HEK293 (cell line): ENCODE data around the gene SLC22A4.

ENCODE experiments used
- EGR2 ChIP-seq: fragments of 450-650 bp; formaldehyde crosslinking; IDR thresholded peaks from 2 replicates; pipeline ENCODE4 v1.5.1; 2016; ENCODE audit warnings: low read depth, missing biosample characterization, missing genetic modification characterization
- GLI4 ChIP-seq: fragments of 450-650 bp; formaldehyde crosslinking; IDR thresholded peaks from 2 replicates; pipeline ENCODE4 v1.5.1; 2016; ENCODE audit warnings: missing biosample characterization, missing genetic modification characterization
- INSM2 ChIP-seq: fragments of 450-650 bp; formaldehyde crosslinking; IDR thresholded peaks from 2 replicates; pipeline ENCODE4 v1.5.1; 2016; ENCODE audit warnings: missing biosample characterization, missing genetic modification characterization
- SP7 ChIP-seq: fragments of 450-650 bp; formaldehyde crosslinking; IDR thresholded peaks from 2 replicates; pipeline ENCODE4 v1.5.1; 2016; ENCODE audit warnings: missing biosample characterization, missing genetic modification characterization
- ZNF112 ChIP-seq: fragments of 450-650 bp; formaldehyde crosslinking; IDR thresholded peaks from 2 replicates; pipeline ENCODE4 v1.5.0; 2017; ENCODE audit warnings: missing biosample characterization, missing genetic modification characterization
- ZNF140 ChIP-seq: fragments of 450-650 bp; formaldehyde crosslinking; IDR thresholded peaks from 2 replicates; pipeline ENCODE4 v1.5.1; 2016; ENCODE audit warnings: missing biosample characterization, missing genetic modification characterization
- ZNF16 ChIP-seq: fragments of 450-650 bp; formaldehyde crosslinking; IDR thresholded peaks from 2 replicates; pipeline ENCODE4 v1.5.1; 2016; ENCODE audit warnings: low read depth, missing biosample characterization, missing genetic modification characterization
- ZNF24 ChIP-seq: fragments of 450-650 bp; formaldehyde crosslinking; IDR thresholded peaks from 2 replicates; pipeline ENCODE4 v1.5.1; 2016; ENCODE audit warnings: missing biosample characterization, missing genetic modification characterization
- ZNF280C ChIP-seq: fragments of 450-650 bp; formaldehyde crosslinking; IDR thresholded peaks from 2 replicates; pipeline ENCODE4 v1.5.1; 2016; ENCODE audit warnings: missing biosample characterization, missing genetic modification characterization
- ZNF394 ChIP-seq: fragments of 450-650 bp; formaldehyde crosslinking; IDR thresholded peaks from 2 replicates; pipeline ENCODE4 v1.5.1; 2016; ENCODE audit warnings: missing biosample characterization, missing genetic modification characterization, mild to moderate bottlenecking, moderate library complexity, borderline replicate concordance
- ZNF433 ChIP-seq: fragments of 450-650 bp; formaldehyde crosslinking; IDR thresholded peaks from 2 replicates; pipeline ENCODE4 v1.5.1; 2016; ENCODE audit warnings: missing biosample characterization, missing genetic modification characterization, low read depth
- ZNF48 ChIP-seq: fragments of 450-650 bp; formaldehyde crosslinking; IDR thresholded peaks from 2 replicates; pipeline ENCODE4 v1.5.1; 2016; ENCODE audit warnings: missing biosample characterization, missing genetic modification characterization
- ZNF488 ChIP-seq: fragments of 450-650 bp; formaldehyde crosslinking; IDR thresholded peaks from 2 replicates; pipeline ENCODE4 v1.5.1; 2016; ENCODE audit warnings: missing biosample characterization, missing genetic modification characterization
- ZNF529 ChIP-seq: fragments of 450-650 bp; formaldehyde crosslinking; IDR thresholded peaks from 2 replicates; pipeline ENCODE4 v1.5.1; 2017; ENCODE audit warnings: missing genetic modification characterization, missing biosample characterization; ENCODE audit not compliant: insufficient replicate concordance
- ZNF623 ChIP-seq: fragments of 450-650 bp; formaldehyde crosslinking; IDR thresholded peaks from 2 replicates; pipeline ENCODE4 v1.5.1; 2016; ENCODE audit warnings: missing biosample characterization, missing genetic modification characterization
- ZNF658 ChIP-seq: fragments of 450-650 bp; formaldehyde crosslinking; IDR thresholded peaks from 2 replicates; pipeline ENCODE4; 2016; ENCODE audit warnings: missing biosample characterization, missing genetic modification characterization
- ZNF660 ChIP-seq: fragments of 450-650 bp; IDR thresholded peaks from 2 replicates; pipeline ENCODE4 v1.5.1; 2018; ENCODE audit warnings: missing biosample characterization, mild to moderate bottlenecking, missing genetic modification characterization
- ZNF670 ChIP-seq: fragments of 450-650 bp; formaldehyde crosslinking; IDR thresholded peaks from 2 replicates; pipeline ENCODE4 v1.5.1; 2016; ENCODE audit warnings: missing biosample characterization, missing genetic modification characterization, low read depth
- ZNF707 ChIP-seq: fragments of 450-650 bp; formaldehyde crosslinking; IDR thresholded peaks from 2 replicates; pipeline ENCODE4 v1.5.1; 2016; ENCODE audit warnings: missing biosample characterization, missing genetic modification characterization
- ZNF837 ChIP-seq: fragments of 450-650 bp; formaldehyde crosslinking; IDR thresholded peaks from 2 replicates; pipeline ENCODE4 v1.5.1; 2016; ENCODE audit warnings: missing biosample characterization, missing genetic modification characterization
- ZNF843 ChIP-seq: fragments of 450-650 bp; formaldehyde crosslinking; IDR thresholded peaks from 2 replicates; pipeline ENCODE4 v1.5.1; 2016; ENCODE audit warnings: missing biosample characterization, missing genetic modification characterization
- TF ChIP-seq, protein P1 (sequence below): fragments of 450-650 bp; formaldehyde crosslinking; IDR thresholded peaks from 2 replicates; pipeline ENCODE4 v1.5.1; 2016; ENCODE audit warnings: missing biosample characterization, missing genetic modification characterization
- TF ChIP-seq, protein P2 (sequence below): fragments of 450-650 bp; formaldehyde crosslinking; conservative IDR thresholded peaks from 2 replicates; pipeline ENCODE4 v1.5.1; 2016; ENCODE audit warnings: low read depth, missing biosample characterization, missing genetic modification characterization
- TF ChIP-seq, protein P3 (sequence below): fragments of 450-650 bp; formaldehyde crosslinking; IDR thresholded peaks from 2 replicates; pipeline ENCODE4 v1.5.1; 2016; ENCODE audit warnings: missing biosample characterization, missing genetic modification characterization

The SLC22A4 gene

DNA sequence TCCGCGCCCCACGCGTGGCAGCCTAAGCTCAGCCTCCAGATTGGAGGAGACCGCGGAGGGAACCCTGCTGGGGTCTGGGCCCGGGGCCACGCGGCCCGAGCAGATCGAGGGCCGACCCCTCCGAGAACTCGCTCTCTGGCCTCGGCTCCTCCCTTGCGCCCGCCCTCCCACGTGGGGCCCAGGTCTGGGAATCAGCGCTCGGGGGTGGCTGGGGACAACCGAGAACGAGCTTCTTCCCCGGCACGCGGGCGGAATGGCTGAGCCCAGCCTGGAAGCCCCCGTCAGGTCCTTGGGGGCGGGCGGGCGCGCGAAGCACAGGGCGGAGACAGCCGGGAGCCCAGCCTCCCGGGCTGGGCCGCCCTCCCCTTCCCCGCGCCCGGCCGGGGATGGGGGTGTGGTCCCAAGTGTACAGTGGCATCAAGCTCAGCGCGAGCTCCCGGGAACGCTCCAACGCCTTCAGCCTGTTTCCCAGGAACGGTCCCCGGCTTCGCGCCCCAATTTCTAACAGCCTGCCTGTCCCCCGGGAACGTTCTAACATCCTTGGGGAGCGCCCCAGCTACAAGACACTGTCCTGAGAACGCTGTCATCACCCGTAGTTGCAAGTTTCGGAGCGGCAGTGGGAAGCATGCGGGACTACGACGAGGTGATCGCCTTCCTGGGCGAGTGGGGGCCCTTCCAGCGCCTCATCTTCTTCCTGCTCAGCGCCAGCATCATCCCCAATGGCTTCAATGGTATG, at the start of gene SLC22A4 (continued):
- TF ChIP-seq ZNF280C (tag by site-specific recombination): no peak
- no peak for TF ChIP-seq GLI4 (tag by site-specific recombination)
- TF ChIP-seq ZNF394 (tag by site-specific recombination): no peak
- TF ChIP-seq, protein P1, sequence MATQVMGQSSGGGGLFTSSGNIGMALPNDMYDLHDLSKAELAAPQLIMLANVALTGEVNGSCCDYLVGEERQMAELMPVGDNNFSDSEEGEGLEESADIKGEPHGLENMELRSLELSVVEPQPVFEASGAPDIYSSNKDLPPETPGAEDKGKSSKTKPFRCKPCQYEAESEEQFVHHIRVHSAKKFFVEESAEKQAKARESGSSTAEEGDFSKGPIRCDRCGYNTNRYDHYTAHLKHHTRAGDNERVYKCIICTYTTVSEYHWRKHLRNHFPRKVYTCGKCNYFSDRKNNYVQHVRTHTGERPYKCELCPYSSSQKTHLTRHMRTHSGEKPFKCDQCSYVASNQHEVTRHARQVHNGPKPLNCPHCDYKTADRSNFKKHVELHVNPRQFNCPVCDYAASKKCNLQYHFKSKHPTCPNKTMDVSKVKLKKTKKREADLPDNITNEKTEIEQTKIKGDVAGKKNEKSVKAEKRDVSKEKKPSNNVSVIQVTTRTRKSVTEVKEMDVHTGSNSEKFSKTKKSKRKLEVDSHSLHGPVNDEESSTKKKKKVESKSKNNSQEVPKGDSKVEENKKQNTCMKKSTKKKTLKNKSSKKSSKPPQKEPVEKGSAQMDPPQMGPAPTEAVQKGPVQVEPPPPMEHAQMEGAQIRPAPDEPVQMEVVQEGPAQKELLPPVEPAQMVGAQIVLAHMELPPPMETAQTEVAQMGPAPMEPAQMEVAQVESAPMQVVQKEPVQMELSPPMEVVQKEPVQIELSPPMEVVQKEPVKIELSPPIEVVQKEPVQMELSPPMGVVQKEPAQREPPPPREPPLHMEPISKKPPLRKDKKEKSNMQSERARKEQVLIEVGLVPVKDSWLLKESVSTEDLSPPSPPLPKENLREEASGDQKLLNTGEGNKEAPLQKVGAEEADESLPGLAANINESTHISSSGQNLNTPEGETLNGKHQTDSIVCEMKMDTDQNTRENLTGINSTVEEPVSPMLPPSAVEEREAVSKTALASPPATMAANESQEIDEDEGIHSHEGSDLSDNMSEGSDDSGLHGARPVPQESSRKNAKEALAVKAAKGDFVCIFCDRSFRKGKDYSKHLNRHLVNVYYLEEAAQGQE (tag by site-specific recombination): no peak
- TF ChIP-seq INSM2 (tag by site-specific recombination): no peak; the same call in 1 of the 2 replicates
- TF ChIP-seq, protein P2, sequence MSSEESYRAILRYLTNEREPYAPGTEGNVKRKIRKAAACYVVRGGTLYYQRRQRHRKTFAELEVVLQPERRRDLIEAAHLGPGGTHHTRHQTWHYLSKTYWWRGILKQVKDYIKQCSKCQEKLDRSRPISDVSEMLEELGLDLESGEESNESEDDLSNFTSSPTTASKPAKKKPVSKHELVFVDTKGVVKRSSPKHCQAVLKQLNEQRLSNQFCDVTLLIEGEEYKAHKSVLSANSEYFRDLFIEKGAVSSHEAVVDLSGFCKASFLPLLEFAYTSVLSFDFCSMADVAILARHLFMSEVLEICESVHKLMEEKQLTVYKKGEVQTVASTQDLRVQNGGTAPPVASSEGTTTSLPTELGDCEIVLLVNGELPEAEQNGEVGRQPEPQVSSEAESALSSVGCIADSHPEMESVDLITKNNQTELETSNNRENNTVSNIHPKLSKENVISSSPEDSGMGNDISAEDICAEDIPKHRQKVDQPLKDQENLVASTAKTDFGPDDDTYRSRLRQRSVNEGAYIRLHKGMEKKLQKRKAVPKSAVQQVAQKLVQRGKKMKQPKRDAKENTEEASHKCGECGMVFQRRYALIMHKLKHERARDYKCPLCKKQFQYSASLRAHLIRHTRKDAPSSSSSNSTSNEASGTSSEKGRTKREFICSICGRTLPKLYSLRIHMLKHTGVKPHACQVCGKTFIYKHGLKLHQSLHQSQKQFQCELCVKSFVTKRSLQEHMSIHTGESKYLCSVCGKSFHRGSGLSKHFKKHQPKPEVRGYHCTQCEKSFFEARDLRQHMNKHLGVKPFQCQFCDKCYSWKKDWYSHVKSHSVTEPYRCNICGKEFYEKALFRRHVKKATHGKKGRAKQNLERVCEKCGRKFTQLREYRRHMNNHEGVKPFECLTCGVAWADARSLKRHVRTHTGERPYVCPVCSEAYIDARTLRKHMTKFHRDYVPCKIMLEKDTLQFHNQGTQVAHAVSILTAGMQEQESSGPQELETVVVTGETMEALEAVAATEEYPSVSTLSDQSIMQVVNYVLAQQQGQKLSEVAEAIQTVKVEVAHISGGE: no peak
- peak; percentile 47; the same call in 1 of the 2 replicates for TF ChIP-seq EGR2 (tag by site-specific recombination)
- no peak for TF ChIP-seq ZNF658
- TF ChIP-seq SP7 (tag by site-specific recombination): peak; percentile 12; the same call in 1 of the 2 replicates
- TF ChIP-seq ZNF16 (tag by site-specific recombination): no peak
- no peak for TF ChIP-seq ZNF707 (tag by site-specific recombination)
- TF ChIP-seq ZNF488 (tag by site-specific recombination): no peak
- TF ChIP-seq ZNF140 (tag by site-specific recombination): 0 out of 2 replicates have a peak, but pooled peaks have one; percentile 16
- peak; percentile 82 for TF ChIP-seq ZNF660 (tag by site-specific recombination)
- TF ChIP-seq ZNF670 (tag by site-specific recombination): no peak
- no peak for TF ChIP-seq ZNF433 (tag by site-specific recombination)
- TF ChIP-seq ZNF837 (tag by site-specific recombination): no peak
- 0 out of 2 replicates have a peak, but pooled peaks have one; percentile 8 for TF ChIP-seq ZNF843
- TF ChIP-seq ZNF623 (tag by site-specific recombination): no peak
- TF ChIP-seq ZNF48 (tag by site-specific recombination): no peak
- no peak for TF ChIP-seq ZNF24 (tag by site-specific recombination)
- no peak for TF ChIP-seq ZNF112 (tag by site-specific recombination)
- TF ChIP-seq, protein P3, sequence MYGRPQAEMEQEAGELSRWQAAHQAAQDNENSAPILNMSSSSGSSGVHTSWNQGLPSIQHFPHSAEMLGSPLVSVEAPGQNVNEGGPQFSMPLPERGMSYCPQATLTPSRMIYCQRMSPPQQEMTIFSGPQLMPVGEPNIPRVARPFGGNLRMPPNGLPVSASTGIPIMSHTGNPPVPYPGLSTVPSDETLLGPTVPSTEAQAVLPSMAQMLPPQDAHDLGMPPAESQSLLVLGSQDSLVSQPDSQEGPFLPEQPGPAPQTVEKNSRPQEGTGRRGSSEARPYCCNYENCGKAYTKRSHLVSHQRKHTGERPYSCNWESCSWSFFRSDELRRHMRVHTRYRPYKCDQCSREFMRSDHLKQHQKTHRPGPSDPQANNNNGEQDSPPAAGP: no peak; the same call in 1 of the 2 replicates
- TF ChIP-seq ZNF529 (tag by site-specific recombination): no peak
